Breast epithelium (tissue), 3 donors: ENCODE measurements around the gene HNRNPAB.

Source experiments
- CTCF ChIP-seq, 3 donors: fragments of 450-650 bp; IDR thresholded peaks; one replicate each; pipeline ENCODE4 v1.5.1; 2016 to 2017; ENCODE audit warnings: antibody characterized with exemption in 3 of 3, mild to moderate bottlenecking in 3 of 3, moderate library complexity in 3 of 3
- POLR2A ChIP-seq: fragments of 450-650 bp; IDR thresholded peaks from one replicate; pipeline ENCODE4 v1.6.1; 2016; ENCODE audit warnings: antibody characterized with exemption, mild to moderate bottlenecking, moderate library complexity
- POLR2AphosphoS5 ChIP-seq, 3 donors: sonication (generic); formaldehyde crosslinking; IDR thresholded peaks; one replicate each; pipeline ENCODE4 v1.6.1; 2017; ENCODE audit warnings: antibody characterized with exemption in 3 of 3

GRCh38 chr5:178206166-178207101 lies 2.1 kb downstream of the HNRNPAB start:
- TF ChIP-seq POLR2A (no peak), CTCF (IDR thresholded peaks at IDR 0.05) (no peak), POLR2AphosphoS5 (IDR thresholded peaks at IDR 0.05) (no peak)
